ENCODE measurements around the gene WDR35.
"Not testable (repeated sequence)": the region's sequence is repeated elsewhere in the genome, so short reads cannot be mapped to it uniquely, and the experiment has no call there.

Gene WDR35

GRCh38 chr2:19933351-19933981 is 56.4 kb downstream of the WDR35 start:
- DNase-seq: peak; percentile 61

- no peak for DNase-seq
These were observed 57.0 kb downstream of the WDR35 start for GRCh38 chr2:19932928-19933327.

DNA sequence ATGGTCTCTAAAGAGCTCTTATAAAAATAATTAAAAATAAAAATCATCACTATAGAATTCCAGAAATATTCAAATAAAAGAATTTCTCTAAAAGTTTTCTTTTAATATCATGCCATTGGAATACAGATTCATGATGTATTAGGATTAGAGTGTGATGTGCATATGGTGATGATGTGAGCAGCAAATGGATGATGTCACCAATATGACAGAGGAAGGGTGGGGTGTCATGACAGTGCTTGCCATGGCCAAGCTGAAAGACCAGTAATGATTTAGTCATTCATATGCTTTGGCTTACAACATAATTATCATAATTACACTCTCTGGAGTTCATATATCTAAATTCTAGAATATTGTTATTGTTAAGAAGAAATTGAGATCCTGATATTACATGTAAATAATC is 60.7 kb downstream of the WDR35 start:
- DNase-seq: no peak

- DNase-seq: not testable (repeated sequence)
These were observed 62.1 kb downstream of the WDR35 start for GRCh38 chr2:19927816-19928215.

GRCh38 chr2:19924526-19924925 is 65.4 kb downstream of the WDR35 start:
- DNase-seq: not testable (repeated sequence)

DNA sequence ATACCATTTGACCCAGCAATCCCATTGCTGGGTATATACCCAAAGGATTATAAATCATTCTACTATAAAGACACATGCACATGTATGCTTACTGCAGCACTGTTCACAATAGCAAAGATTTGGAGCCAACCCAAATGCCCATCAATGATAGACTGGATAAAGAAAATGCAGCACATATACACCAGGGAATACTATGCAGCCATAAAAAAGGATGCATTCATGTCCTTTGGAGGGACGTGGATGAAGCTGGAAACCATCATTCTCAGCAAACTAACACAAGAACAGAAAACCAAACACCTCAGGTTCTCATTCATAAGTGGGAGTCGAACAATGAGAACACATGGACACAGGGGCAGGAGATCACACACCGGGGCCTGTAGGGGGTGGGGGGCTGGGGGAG is 67.7 kb downstream of the WDR35 start:
- DNase-seq: not testable (repeated sequence)

DNA sequence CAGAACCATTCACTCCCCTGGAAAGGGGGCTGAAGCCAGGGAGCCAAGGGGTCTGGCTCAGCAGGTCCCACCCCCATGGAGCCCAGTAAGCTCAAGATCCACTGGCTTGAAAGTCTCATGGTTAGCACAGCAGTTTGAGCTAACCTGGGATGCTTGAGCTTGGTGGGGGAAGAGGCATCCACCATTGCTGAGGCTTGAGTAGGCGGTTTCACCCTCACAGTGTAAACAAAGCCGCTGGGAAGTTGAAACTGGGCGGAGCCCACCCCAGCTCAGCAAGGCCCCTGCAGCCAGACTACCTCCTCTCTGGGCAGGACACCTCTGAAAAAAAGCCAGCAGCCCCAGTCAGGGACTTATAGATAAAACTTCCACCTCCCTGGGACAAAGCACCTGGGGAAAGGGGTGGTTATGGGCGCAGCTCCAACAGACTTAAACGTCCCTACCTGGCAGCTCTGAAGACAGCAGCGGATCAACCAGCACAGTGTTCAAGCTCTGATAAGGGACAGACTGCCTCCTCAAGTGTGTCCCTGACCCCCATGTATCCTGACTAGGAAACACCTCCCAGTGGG is 73.4 kb downstream of the WDR35 start:
- DNase-seq: no peak

DNA sequence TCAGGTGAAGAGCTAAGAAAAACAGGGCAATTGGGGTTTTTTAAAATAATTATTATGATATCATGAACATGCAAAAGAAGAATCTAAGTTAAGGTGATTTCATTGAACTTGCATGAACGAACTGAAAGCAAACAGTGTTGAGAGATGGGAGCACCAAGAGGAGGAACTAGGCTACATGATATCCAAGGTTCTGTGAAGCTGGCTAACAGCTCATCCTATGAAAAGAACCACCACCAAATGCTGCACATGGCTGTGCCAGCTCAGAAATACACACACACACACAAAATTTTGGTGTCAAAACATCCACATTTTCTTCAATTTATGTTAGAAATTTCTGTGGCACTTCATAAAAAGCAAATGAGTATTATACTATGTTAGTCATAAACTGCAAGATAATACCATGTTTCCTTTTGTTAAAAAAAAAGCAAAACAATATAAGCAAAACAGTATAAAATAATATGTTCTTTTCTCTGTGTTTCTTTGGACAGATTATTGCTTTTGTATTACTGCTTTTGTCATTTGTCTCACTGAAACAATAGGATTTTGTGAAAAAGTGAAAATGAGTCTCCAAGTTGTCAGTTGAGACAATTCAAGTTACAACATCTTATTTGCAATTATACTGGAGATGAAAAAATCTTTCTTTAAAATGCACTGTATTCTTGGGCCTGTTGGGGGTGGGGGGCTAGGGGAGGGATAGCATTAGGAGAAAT is 75.5 kb downstream of the WDR35 start:
- DNase-seq: no peak

- peak; percentile 93 for DNase-seq
These were observed 77.9 kb downstream of the WDR35 start for GRCh38 chr2:19911808-19912509.

GRCh38 chr2:19902216-19902740 is 87.6 kb downstream of the WDR35 start:
- DNase-seq: no peak

GRCh38 chr2:19901442-19902215 is 88.3 kb downstream of the WDR35 start, which contains the start of gene TTC32:
TTC32 (minus strand) TSS chr2:19901983; CDS start chr2:19901854, 129 bp downstream.
- peak; percentile 95 for DNase-seq

DNA sequence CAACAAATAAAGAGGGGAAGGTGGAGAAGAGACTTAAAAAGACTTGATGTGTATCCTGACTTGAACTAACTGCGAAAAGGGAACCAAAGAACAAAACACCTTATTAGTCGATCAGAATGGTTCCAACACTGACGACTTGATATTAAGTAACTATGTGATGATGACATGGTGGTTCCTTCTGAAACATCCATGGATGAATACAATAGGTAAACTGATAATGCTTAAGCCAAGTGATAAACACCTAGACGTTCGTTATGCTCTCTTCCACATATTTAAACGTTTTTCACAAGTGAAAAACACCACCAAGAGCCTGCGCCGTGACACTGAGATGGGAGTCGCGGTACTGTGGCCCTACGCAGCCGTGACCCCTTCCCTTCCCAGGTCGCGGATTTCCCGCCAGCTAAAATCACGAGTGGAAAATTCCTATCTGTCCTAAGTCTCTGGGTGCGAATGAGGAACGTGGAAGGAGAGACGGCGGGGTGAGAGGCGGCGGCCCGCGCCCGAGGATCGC is 88.9 kb downstream of the WDR35 start:
- no peak for DNase-seq

GRCh38 chr2:19899985-19900930 is 89.6 kb downstream of the WDR35 start:
- no peak for DNase-seq

DNA sequence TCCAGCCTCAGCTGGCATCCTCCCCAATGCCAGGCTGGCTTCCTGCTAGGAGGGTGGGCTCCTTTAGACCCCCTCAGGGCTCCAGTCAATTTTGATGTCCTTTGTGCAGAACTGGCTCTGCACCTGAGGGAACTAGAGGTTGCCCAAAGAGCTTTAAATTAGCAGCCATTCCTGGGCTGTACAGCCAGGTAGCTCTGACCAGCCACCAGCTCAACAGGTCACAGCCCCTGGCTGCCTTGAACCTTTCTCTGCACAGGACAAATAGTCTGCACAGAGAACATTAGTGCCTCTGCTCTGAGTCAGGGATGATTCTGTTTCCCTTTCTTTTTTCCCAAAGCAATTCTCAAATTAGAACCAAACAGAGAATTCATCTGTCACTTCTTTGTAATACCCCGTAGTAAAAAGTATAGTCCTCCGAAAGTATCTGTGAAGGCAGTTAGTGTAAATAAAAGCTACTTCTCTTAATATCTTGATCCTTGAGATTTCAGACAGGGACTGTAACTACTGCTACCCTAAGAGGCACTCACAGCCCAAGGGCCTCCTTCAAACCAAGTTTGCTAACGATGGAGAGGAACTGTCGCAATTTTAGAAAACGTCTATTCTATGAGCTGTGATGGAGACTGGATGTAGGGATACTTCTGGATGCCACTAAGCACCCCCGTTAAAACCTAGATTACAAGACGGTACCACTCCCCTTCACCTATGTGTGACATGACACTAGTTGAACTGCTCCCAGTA is 91.1 kb downstream of the WDR35 start:
- DNase-seq: no peak

GRCh38 chr2:19897623-19898245 is 92.2 kb downstream of the WDR35 start:
- DNase-seq: no peak

- no peak for DNase-seq
These were observed 94.4 kb downstream of the WDR35 start for GRCh38 chr2:19895535-19895934.

GRCh38 chr2:19894134-19894792 is 95.6 kb downstream of the WDR35 start:
- no peak for DNase-seq

GRCh38 chr2:19893520-19894133 is 96.3 kb downstream of the WDR35 start:
- no peak for DNase-seq

DNA sequence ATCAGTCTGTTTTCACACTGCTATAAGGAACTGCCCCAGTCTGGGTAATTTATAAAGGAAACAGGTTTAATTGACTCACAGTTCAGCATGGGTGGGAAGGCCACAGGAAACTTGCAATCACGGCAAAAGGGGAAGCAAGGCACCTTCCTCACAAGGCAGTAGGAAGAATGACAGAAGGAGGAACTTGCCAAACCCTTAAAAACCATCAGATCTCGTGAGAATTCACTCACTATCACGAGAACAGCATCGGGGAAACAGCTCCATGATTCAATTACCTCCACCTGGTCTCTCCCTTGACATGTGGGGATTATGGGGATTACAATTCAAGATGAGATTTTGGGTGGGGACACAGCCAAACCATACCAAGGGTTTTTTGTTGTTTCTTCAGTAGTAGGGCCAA is 97.9 kb downstream of the WDR35 start:
- DNase-seq: not testable (repeated sequence)

All from islet precursor cell (in vitro differentiated cells).